Small intestine (tissue), 7 donors: ENCODE results near the gene IP6K3. TPM values are rescaled to one million over a fixed set of nuclear protein-coding genes. Genes with fewer than 3 reads are reported as not detected.

Source experiments
- DNase-seq, 2 donors: peaks; one replicate each; pipeline versions ENCODE4 v3.0.0 to v3.0.0-alpha.2; 2013
- FAIRE-seq: peaks from 2 replicates; lab custom pipeline; 2012; peaks lifted over from hg19 to GRCh38; lab: Jason Lieb, UNC
- H3K27ac ChIP-seq, 3 donors: one replicate each; pipeline ENCODE4 v1.5.1; 2013; ENCODE audit warnings: low read length in 2 of 3, mild to moderate bottlenecking in 2 of 3, control low read depth in 1 of 3, inconsistent platforms in 1 of 3, low read depth in 1 of 3, moderate library complexity in 1 of 3
- H3K27me3 ChIP-seq, 3 donors: one replicate each; pipeline ENCODE4 v1.6.1; 2013; ENCODE audit warnings: low read length in 3 of 3, inconsistent platforms in 1 of 3; ENCODE audit not compliant: control insufficient read depth in 3 of 3, insufficient read depth in 3 of 3
- H3K36me3 ChIP-seq, 3 donors: one replicate each; pipeline ENCODE4 v1.6.1; 2013; ENCODE audit warnings: low read length in 3 of 3, inconsistent platforms in 1 of 3, low read depth in 1 of 3, mild to moderate bottlenecking in 1 of 3, moderate library complexity in 1 of 3; ENCODE audit not compliant: control insufficient read depth in 3 of 3, insufficient read depth in 2 of 3
- H3K4me1 ChIP-seq, 3 donors: one replicate each; pipeline ENCODE4 v1.6.1; 2013; ENCODE audit warnings: low read length in 2 of 3, inconsistent platforms in 1 of 3, low read depth in 1 of 3, mild to moderate bottlenecking in 1 of 3, moderate library complexity in 1 of 3; ENCODE audit not compliant: control insufficient read depth in 3 of 3, insufficient read depth in 2 of 3
- H3K4me3 ChIP-seq, 3 donors: one replicate each; pipeline ENCODE4 v1.5.1; 2013; ENCODE audit warnings: low read length in 3 of 3, control low read depth in 1 of 3, inconsistent platforms in 1 of 3, low read depth in 1 of 3, mild to moderate bottlenecking in 1 of 3, moderate library complexity in 1 of 3
- H3K9me3 ChIP-seq, 2 donors: one replicate each; pipeline ENCODE4 v1.6.1; 2013; ENCODE audit warnings: low read depth in 1 of 2, low read length in 1 of 2; ENCODE audit not compliant: control insufficient read depth in 2 of 2, insufficient read depth in 1 of 2
- WGBS, 3 donors: extraction: QIAGEN DNeasy Blood & Tissue Kit; methylation state at CpG; one replicate each; pipeline ENCODE4 v1.1.7; 2013; 5-methylcytosine and 5-hydroxymethylcytosine counted together
- polyA plus RNA-seq, 4 donors: library from polyadenylated mRNA; stranded (reverse) in 3 of 4; unstranded in 1 of 4; fragments of 200-250 nt in 3 of 4; fragments of 120-200 nt in 1 of 4; gene quantifications; one replicate each; pipeline versions ENCODE4 v1.2.1 to v1.2.3, GENCODE V29; 2013
- donor health status: healthy with polysubstance abuse.
- donor health status: control.
- donor health status: control.
- donor health status: Bipolar disorder and iron deficiency.
- donor health status: healthy.

Gene IP6K3
- polyA plus RNA-seq, 4 donors, result 0.35 to 1.0 (median 0.72) TPM

DNA sequence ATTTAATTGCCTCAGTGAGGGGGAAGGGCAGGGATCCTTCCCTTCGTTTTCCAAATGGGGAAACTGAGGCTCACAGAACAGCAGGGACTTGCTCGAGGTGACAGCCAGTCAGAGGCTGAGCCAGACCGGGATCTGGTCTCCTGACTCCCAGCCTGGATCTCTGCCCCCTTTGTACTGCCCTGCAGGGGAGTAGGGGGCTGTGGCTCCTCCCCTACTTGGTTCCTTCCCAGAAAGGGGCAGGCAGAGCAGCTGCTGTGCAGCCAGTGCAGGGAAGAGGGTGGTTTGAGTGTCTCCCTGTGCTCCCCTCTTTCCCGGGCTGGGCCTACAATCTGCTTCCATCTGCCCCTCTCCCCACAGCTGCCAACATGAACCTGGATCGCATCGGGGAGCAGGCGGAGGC, 72.9 kb downstream of the IP6K3 start:
- H3K4me1 ChIP-seq, result no peaks in the 10 kb centered on the region
- H3K27me3 ChIP-seq, result no peaks in the 10 kb centered on the region
- DNase-seq (no peak), FAIRE-seq (no peak)
- no peak overlapping the region for H3K4me3 ChIP-seq
- 79 to 92% (median 82%) methylated on average over 7 of the region's 7 CpGs for WGBS, 3 donors
- no peak overlapping the region for H3K27ac ChIP-seq
- H3K36me3 ChIP-seq, result peaks cover 18 to 97% (median 54%) of the 10 kb centered on the region in 3 donors
- no peaks in the 10 kb centered on the region for H3K9me3 ChIP-seq

DNA sequence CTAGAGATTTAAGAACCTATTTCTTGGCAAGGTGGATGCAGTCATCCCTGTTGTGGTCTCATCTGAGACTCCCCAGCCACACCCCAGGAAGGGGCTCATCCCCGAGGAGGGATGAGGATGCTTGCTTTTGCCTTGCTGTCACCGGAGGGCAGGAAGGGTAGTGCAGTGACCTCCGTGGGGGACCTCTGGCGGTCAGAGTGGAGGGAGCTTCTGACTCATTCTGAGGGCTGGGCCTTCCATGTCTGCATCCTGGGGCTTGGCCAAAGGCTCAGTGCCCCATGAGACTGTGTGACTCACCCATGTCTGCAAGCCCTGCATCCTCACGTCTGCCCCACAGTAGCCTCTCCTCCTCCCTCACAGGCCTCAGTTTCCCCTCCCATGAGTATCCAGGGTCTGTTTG, 73.9 kb downstream of the IP6K3 start:
- WGBS, 3 donors, result 49 to 77% (median 64%) methylated on average over 5 of the region's 5 CpGs
- H3K27me3 ChIP-seq, result no peaks in the 10 kb centered on the region
- H3K9me3 ChIP-seq, result no peaks in the 10 kb centered on the region
- H3K4me1 ChIP-seq, result peaks cover 0 to 2% (median 0%) of the 10 kb centered on the region in 3 donors
- FAIRE-seq (no peak), DNase-seq (peak in 1 of 2 donors; percentile 11)
- no peak overlapping the region for H3K27ac ChIP-seq
- H3K4me3 ChIP-seq, result no peak overlapping the region
- peaks cover 24 to 97% (median 54%) of the 10 kb centered on the region in 3 donors for H3K36me3 ChIP-seq

DNA sequence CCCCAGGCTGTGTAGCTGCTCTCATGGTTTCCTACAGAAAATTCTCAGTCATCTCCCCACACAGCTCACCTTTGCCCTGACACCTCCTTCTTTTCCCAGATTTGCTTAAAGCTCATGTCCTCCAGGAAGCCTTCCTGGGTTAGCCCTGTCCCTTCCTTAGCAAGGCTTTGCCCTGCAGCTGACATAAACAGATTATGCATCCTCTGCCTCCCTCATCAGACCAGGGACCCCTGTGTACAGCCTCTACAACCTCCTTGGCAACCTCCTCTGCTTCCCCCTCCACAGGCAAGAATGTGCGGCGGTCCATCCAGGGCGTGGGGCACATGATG, 75.0 kb downstream of the IP6K3 start:
- FAIRE-seq, result no peak
- H3K27ac ChIP-seq, result no peak overlapping the region
- DNase-seq, result no peak
- no peak overlapping the region for H3K4me3 ChIP-seq
- no peaks in the 10 kb centered on the region for H3K9me3 ChIP-seq
- H3K4me1 ChIP-seq, result peaks cover 0 to 2% (median 0%) of the 10 kb centered on the region in 3 donors
- WGBS, 3 donors, result 94 to 96% (median 96%) methylated on average over 3 of the region's 3 CpGs
- no peaks in the 10 kb centered on the region for H3K27me3 ChIP-seq
- H3K36me3 ChIP-seq, result peaks cover 26 to 97% (median 57%) of the 10 kb centered on the region in 3 donors

Other genes with a start within 250 kb of the IP6K3 start
- gene BAK1, start 166.6 kb downstream of the IP6K3 start, polyA plus RNA-seq, result 100 to 1,000 TPM in 1 of 4 donors, 10 to 100 TPM in 3; 15.7 to 100 (median 80.6) TPM
- 10 to 100 TPM; 51.6 to 62.9 (median 59.1) TPM for gene ITPR3, start 125.6 kb downstream of the IP6K3 start, polyA plus RNA-seq
- gene UQCC2, start 35.2 kb downstream of the IP6K3 start, polyA plus RNA-seq, result 10 to 100 TPM; 36.5 to 54.0 (median 44.2) TPM
- 10 to 100 TPM; 48.1 to 53.0 (median 52.1) TPM for gene LEMD2, start 42.2 kb upstream of the IP6K3 start, polyA plus RNA-seq
- 100 to 1,000 TPM in 2 of 4 donors, 10 to 100 TPM in 2; 16.4 to 264 (median 112) TPM for gene MLN, start 57.1 kb upstream of the IP6K3 start, polyA plus RNA-seq